ENCODE results near the gene CACNA1C. TPM values are rescaled to one million over a fixed set of nuclear protein-coding genes. Genes with fewer than 3 reads are reported as not detected.

CACNA1C gene
- total RNA-seq, 1 experiment from 2014 or later, result 1.1 TPM

- H2AK5ac ChIP-seq (ENCODE audit: insufficient read length, low read length), result no peak overlapping the region
- Mint-ChIP-seq H3K27ac (no peak overlapping the region), H3K36me3 (ENCODE audit: insufficient read depth in 1 of 3, low read depth in 3 of 3) (no peaks in the 10 kb centered on the region), H3K9me3 (no peaks in the 10 kb centered on the region), H3K4me3 (no peak overlapping the region), H3K27me3 (ENCODE audit: low read depth) (peaks cover 4% of the 10 kb centered on the region; the same call in 1 of the 2 replicates), H3K4me1 (peaks cover 67 to 77% of the 10 kb centered on the region in 2 experiments)
- H4K5ac ChIP-seq (ENCODE audit: insufficient read length, low read depth, low read length), result no peak overlapping the region
- H3K79me1 ChIP-seq (ENCODE audit: insufficient read depth, low read depth, low read length, poor library complexity, severe bottlenecking), result no peaks in the 10 kb centered on the region
- H3K4me1 ChIP-seq (ENCODE audit: insufficient read depth, low read length), result peaks cover 2% of the 10 kb centered on the region; the same call in 1 of the 2 replicates
- H4K91ac ChIP-seq (ENCODE audit: insufficient read length, low read depth, low read length), result no peak overlapping the region
- no peak for DNase-seq
- no peaks in the 10 kb centered on the region for H3K23me2 ChIP-seq (ENCODE audit: insufficient read length, low read depth, low read length, poor library complexity, severe bottlenecking)
- no peak overlapping the region for H3K23ac ChIP-seq (ENCODE audit: insufficient read length, low read depth, low read length)
- H3K9me3 ChIP-seq (ENCODE audit: control insufficient read depth, low read depth, low read length), result no peaks in the 10 kb centered on the region
- no CpG with 5 or more reads among the region's 12 CpGs for WGBS (ENCODE audit: extremely low coverage, insufficient read length, low lambda C conversion rate)
- no peaks in the 10 kb centered on the region for H3K79me2 ChIP-seq (ENCODE audit: insufficient read depth, low read length)
- no peak overlapping the region for H3K27ac ChIP-seq (ENCODE audit: insufficient read length, low read depth, low read length)
- no peak overlapping the region; the same call in 1 of the 2 replicates for H3K14ac ChIP-seq (ENCODE audit: insufficient read depth, low read length)
- H2BK120ac ChIP-seq (ENCODE audit: low read depth, low read length, poor library complexity, severe bottlenecking), result no peak overlapping the region
- H3K56ac ChIP-seq (ENCODE audit: insufficient read length, low read depth, low read length), result no peak overlapping the region
- H3K4ac ChIP-seq (ENCODE audit: low read depth, low read length), result no peak overlapping the region
- no peak overlapping the region for H3K18ac ChIP-seq (ENCODE audit: insufficient read length, low read depth, low read length)
- H2BK15ac ChIP-seq (ENCODE audit: low read depth, low read length), result no peak overlapping the region
- no peak overlapping the region for H4K8ac ChIP-seq (replicated peaks; ENCODE audit: insufficient read length, low read depth, low read length)
- H2AFZ ChIP-seq (ENCODE audit: low read length), result no peak overlapping the region
- H3K9ac ChIP-seq (ENCODE audit: extremely low read depth, insufficient read length, low read length), result no peak overlapping the region
- H2BK20ac ChIP-seq (ENCODE audit: low read depth, low read length, poor library complexity, severe bottlenecking), result no peak overlapping the region
- TF ChIP-seq, protein P1, sequence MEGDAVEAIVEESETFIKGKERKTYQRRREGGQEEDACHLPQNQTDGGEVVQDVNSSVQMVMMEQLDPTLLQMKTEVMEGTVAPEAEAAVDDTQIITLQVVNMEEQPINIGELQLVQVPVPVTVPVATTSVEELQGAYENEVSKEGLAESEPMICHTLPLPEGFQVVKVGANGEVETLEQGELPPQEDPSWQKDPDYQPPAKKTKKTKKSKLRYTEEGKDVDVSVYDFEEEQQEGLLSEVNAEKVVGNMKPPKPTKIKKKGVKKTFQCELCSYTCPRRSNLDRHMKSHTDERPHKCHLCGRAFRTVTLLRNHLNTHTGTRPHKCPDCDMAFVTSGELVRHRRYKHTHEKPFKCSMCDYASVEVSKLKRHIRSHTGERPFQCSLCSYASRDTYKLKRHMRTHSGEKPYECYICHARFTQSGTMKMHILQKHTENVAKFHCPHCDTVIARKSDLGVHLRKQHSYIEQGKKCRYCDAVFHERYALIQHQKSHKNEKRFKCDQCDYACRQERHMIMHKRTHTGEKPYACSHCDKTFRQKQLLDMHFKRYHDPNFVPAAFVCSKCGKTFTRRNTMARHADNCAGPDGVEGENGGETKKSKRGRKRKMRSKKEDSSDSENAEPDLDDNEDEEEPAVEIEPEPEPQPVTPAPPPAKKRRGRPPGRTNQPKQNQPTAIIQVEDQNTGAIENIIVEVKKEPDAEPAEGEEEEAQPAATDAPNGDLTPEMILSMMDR (conservative IDR thresholded peaks at IDR 0.05), result no peak
- no peaks in the 10 kb centered on the region for H4K20me1 ChIP-seq (ENCODE audit: control insufficient read depth, insufficient read depth, insufficient read length)
- no peak overlapping the region for H2BK5ac ChIP-seq (ENCODE audit: insufficient read length, low read length)
- H3K4me2 ChIP-seq (ENCODE audit: insufficient read depth, insufficient read length, low read length), result no peak overlapping the region
- no peak overlapping the region for H3T11ph ChIP-seq (ENCODE audit: low read length)
- H3K27me3 ChIP-seq (ENCODE audit: insufficient read depth, low read length), result no peaks in the 10 kb centered on the region
- H2BK12ac ChIP-seq (ENCODE audit: insufficient read length, low read depth, low read length), result no peak overlapping the region
Observed at GRCh38 chr12:2287151-2287550, 234.4 kb downstream of the CACNA1C start.

Data from H9 (cell line).